Neural progenitor cell (in vitro differentiated cells): Measurements from ENCODE around the gene TM9SF3. TPM values are rescaled to one million over a fixed set of nuclear protein-coding genes. Genes with fewer than 3 reads are reported as not detected.

Experiments
- DNase-seq: peaks from one replicate; pipeline ENCODE4 v3.0.0-alpha.2; 2016; ENCODE audit warnings: low spot score
- H2AFZ ChIP-seq: fragments of 200-600 bp; sonication (generic); replicated peaks from 2 replicates; pipeline ENCODE4 v1.6.1; 2016; ENCODE audit warnings: antibody characterized with exemption
- H3F3A ChIP-seq: fragments of 200-600 bp; sonication (generic); 2 replicates; pipeline ENCODE4 v1.6.1; 2016; ENCODE audit warnings: antibody characterized with exemption, low read depth
- H3K27ac ChIP-seq: fragments of 200-600 bp; sonication (generic); 2 replicates; pipeline ENCODE4 v1.5.1; 2016; ENCODE audit warnings: mild to moderate bottlenecking
- H3K27me3 ChIP-seq: fragments of 200-600 bp; sonication (generic); 2 replicates; pipeline ENCODE4 v1.6.1; 2016; ENCODE audit warnings: mild to moderate bottlenecking, moderate library complexity
- H3K36me3 ChIP-seq: fragments of 200-600 bp; sonication (generic); 2 replicates; pipeline ENCODE4 v1.5.1; 2016
- H3K4me1 ChIP-seq: fragments of 200-600 bp; sonication (generic); 2 replicates; pipeline ENCODE4 v1.6.1; 2016; ENCODE audit warnings: mixed run types
- H3K4me2 ChIP-seq: fragments of 200-600 bp; sonication (generic); 2 replicates; pipeline ENCODE4 v1.6.1; 2016
- H3K4me3 ChIP-seq: fragments of 200-600 bp; sonication (generic); 2 replicates; pipeline ENCODE4 v1.5.1; 2016
- H3K79me2 ChIP-seq: fragments of 200-600 bp; sonication (generic); 2 replicates; pipeline ENCODE4 v1.6.1; 2016; ENCODE audit warnings: low read depth
- H3K9ac ChIP-seq: fragments of 200-600 bp; sonication (generic); 2 replicates; pipeline ENCODE4 v1.6.1; 2016
- H3K9me3 ChIP-seq: fragments of 200-600 bp; sonication (generic); 2 replicates; pipeline ENCODE4 v1.5.1; 2016; ENCODE audit warnings: low read depth
- H4K20me1 ChIP-seq: fragments of 200-600 bp; sonication (generic); 2 replicates; pipeline ENCODE4 v1.6.1; 2016; ENCODE audit warnings: low read depth
- H3K27ac Mint-ChIP-seq: 3 replicates; pipeline ENCODE4 v1.8.0; 2021; ENCODE audit warnings: mixed read lengths
- H3K27me3 Mint-ChIP-seq: 2 replicates; pipeline ENCODE4 v1.8.0; 2022; ENCODE audit warnings: low read depth, mild to moderate bottlenecking, inconsistent platforms, moderate library complexity, mixed read lengths; ENCODE audit not compliant: insufficient read depth
- H3K36me3 Mint-ChIP-seq: 3 replicates; pipeline ENCODE4 v1.8.0; 2021; ENCODE audit warnings: mixed read lengths
- H3K4me1 Mint-ChIP-seq: 3 replicates; pipeline ENCODE4 v1.8.0; 2021; ENCODE audit warnings: mixed read lengths
- H3K4me3 Mint-ChIP-seq: 3 replicates; pipeline ENCODE4 v1.8.0; 2021; ENCODE audit warnings: mild to moderate bottlenecking, moderate library complexity, mixed read lengths
- H3K9me3 Mint-ChIP-seq: 3 replicates; pipeline ENCODE4 v1.8.0; 2020; ENCODE audit warnings: mixed read lengths
- EZH2 ChIP-seq: fragments of 200-600 bp; sonication (generic); IDR thresholded peaks from 2 replicates; pipeline ENCODE4 v1.6.1; 2017; ENCODE audit warnings: antibody characterized with exemption, mild to moderate bottlenecking, moderate library complexity
- EZH2phosphoT487 ChIP-seq: fragments of 200-600 bp; sonication (generic); IDR thresholded peaks from 2 replicates; pipeline ENCODE4 v1.6.1; 2017; ENCODE audit warnings: antibody characterized with exemption
- total RNA-seq: library from RNA; depleted of rRNA; stranded (reverse); fragments of >200 nt; gene quantifications from 2 replicates; pipeline ENCODE4 v1.2.3, GENCODE V29; 2015; ENCODE audit warnings: low replicate concordance
- TF ChIP-seq, protein P1 (sequence below): fragments of 200-600 bp; sonication (generic); IDR thresholded peaks from 2 replicates; pipeline ENCODE4 v1.5.1; 2017; ENCODE audit warnings: antibody characterized with exemption, mild to moderate bottlenecking

TM9SF3 gene
- total RNA-seq, 1 donor from 2014 or later, result 122 TPM

DNA sequence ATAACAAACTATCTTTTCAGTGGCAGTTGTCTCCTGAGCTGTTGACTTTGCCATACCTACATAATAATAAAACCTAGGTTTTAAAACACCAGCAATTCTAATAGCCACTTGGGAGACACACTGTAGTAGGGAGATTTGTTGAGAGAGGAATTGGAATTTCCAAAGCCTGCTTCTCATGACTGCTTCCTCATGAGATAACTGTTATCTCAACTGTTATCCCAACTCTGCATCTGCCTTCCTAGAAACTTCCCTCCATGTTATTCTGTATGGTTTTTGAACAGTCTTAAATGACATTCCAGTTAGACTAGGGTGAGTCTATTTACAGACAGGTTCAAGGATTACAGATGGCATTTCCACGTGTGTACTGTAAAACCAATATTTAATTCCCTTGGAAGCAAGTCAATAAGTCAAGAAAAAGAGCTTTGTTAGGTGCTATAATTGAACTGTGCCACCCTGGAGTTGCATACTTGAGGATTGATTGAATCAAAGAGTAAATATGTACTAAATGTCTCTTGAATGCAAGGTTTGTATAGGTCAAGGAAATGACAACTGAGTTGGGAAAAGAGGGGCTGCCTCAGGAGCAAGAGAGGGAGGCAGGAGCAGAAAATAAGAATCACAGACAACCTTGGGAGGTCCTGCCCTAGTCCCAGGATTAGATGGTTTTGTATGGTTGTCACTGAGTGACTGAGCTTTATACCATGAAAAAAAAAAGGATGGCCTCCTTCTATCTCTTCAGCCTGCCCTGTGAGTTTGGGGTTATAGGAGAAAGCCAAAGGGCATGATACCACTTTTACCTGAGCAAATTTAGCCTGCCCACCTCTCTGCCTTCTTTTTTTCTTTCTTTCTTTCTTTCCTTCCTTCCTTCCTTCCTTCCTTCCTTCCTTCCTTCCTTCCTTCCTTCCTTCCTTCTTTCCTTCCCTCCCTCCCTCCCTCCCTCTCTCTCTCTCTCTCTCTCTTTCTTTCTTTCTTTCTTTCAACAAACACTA, 9.9 kb upstream of the TM9SF3 start:
- Mint-ChIP-seq H3K27me3 (no peaks in the 10 kb centered on the region), H3K4me3 (no peak overlapping the region), H3K27ac (no peak overlapping the region), H3K9me3 (no peaks in the 10 kb centered on the region), H3K4me1 (no peaks in the 10 kb centered on the region), H3K36me3 (no peaks in the 10 kb centered on the region)
- H3K27ac ChIP-seq, result no peak overlapping the region
- no peaks in the 10 kb centered on the region for H3K79me2 ChIP-seq
- H3K27me3 ChIP-seq, result no peaks in the 10 kb centered on the region
- no peaks in the 10 kb centered on the region for H3K4me1 ChIP-seq
- no peak for DNase-seq
- H2AFZ ChIP-seq, result no peak overlapping the region
- H3K36me3 ChIP-seq, result no peaks in the 10 kb centered on the region
- H3K4me2 ChIP-seq, result no peak overlapping the region
- TF ChIP-seq EZH2 (no peak), EZH2phosphoT487 (no peak)
- TF ChIP-seq, protein P1, sequence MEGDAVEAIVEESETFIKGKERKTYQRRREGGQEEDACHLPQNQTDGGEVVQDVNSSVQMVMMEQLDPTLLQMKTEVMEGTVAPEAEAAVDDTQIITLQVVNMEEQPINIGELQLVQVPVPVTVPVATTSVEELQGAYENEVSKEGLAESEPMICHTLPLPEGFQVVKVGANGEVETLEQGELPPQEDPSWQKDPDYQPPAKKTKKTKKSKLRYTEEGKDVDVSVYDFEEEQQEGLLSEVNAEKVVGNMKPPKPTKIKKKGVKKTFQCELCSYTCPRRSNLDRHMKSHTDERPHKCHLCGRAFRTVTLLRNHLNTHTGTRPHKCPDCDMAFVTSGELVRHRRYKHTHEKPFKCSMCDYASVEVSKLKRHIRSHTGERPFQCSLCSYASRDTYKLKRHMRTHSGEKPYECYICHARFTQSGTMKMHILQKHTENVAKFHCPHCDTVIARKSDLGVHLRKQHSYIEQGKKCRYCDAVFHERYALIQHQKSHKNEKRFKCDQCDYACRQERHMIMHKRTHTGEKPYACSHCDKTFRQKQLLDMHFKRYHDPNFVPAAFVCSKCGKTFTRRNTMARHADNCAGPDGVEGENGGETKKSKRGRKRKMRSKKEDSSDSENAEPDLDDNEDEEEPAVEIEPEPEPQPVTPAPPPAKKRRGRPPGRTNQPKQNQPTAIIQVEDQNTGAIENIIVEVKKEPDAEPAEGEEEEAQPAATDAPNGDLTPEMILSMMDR, result no peak
- H3K4me3 ChIP-seq, result no peak overlapping the region
- H3K9ac ChIP-seq, result no peak overlapping the region
- no peaks in the 10 kb centered on the region for H3K9me3 ChIP-seq
- no peaks in the 10 kb centered on the region for H3F3A ChIP-seq
- H4K20me1 ChIP-seq, result no peaks in the 10 kb centered on the region

DNA sequence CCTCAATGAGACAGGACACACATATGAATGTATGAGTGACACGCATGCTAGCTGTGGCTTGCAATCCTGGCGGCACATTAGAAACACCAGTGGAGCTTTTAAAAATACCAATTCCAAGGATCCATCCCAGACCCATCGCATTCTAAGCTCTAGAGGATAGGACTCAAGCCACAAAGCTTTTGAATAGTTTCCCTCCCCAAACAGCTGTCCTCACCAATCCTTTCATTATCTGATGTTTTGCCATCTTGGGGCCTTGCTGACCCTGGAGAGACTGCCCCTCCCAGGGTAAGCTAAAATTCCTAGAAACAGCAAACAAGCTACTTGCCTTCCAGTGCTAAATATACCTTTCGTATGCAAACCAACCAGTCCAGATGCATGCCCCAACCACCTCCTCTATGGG, 8.9 kb upstream of the TM9SF3 start:
- no peak overlapping the region for H3K27ac ChIP-seq
- H4K20me1 ChIP-seq, result no peaks in the 10 kb centered on the region
- no peak for DNase-seq
- H3K9ac ChIP-seq, result no peak overlapping the region
- no peaks in the 10 kb centered on the region for H3K79me2 ChIP-seq
- no peak overlapping the region for H3K4me3 Mint-ChIP-seq
- H3K4me1 ChIP-seq, result no peaks in the 10 kb centered on the region
- no peak overlapping the region for H3K27ac Mint-ChIP-seq
- no peaks in the 10 kb centered on the region for H3K36me3 ChIP-seq
- no peaks in the 10 kb centered on the region for H3K9me3 ChIP-seq
- TF ChIP-seq EZH2 (no peak), EZH2phosphoT487 (no peak)
- TF ChIP-seq, protein P1, result no peak
- no peak overlapping the region for H3K4me3 ChIP-seq
- H3K4me1 Mint-ChIP-seq, result no peaks in the 10 kb centered on the region
- no peaks in the 10 kb centered on the region for H3K27me3 Mint-ChIP-seq
- no peaks in the 10 kb centered on the region for H3K27me3 ChIP-seq
- no peak overlapping the region for H3K4me2 ChIP-seq
- no peak overlapping the region for H2AFZ ChIP-seq
- H3K36me3 Mint-ChIP-seq, result no peaks in the 10 kb centered on the region
- H3K9me3 Mint-ChIP-seq, result no peaks in the 10 kb centered on the region
- H3F3A ChIP-seq, result no peaks in the 10 kb centered on the region

DNA sequence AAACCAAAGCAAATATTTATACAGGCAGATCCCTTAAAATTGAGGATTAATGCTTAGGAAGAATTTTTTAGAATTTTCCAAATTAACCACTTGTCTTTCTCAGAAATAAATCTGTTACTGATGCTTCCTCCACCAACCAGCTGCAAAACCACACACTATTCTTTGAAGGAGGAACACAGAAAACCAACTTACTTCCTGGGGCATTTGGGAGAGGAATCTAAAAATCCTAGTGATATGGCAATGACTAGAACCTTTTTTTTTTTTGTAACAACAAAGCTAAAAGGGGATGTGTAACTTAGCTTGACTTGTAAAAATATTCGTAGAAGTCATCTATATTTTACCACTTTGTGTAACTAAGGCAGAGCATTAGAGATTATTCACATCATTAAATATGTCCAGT, 5.1 kb upstream of the TM9SF3 start:
- Histone ChIP-seq H3K4me3 (no peak overlapping the region), H3K9me3 (no peaks in the 10 kb centered on the region), H2AFZ (no peak overlapping the region), H3F3A (peaks cover 10% of the 10 kb centered on the region), H3K9ac (no peak overlapping the region), H3K4me1 (peaks cover 8% of the 10 kb centered on the region), H3K4me2 (no peak overlapping the region), H3K36me3 (no peaks in the 10 kb centered on the region), H3K27me3 (no peaks in the 10 kb centered on the region), H3K79me2 (peaks cover 7% of the 10 kb centered on the region), H3K27ac (no peak overlapping the region), H4K20me1 (no peaks in the 10 kb centered on the region)
- H3K4me1 Mint-ChIP-seq, result no peaks in the 10 kb centered on the region
- H3K4me3 Mint-ChIP-seq, result no peak overlapping the region
- TF ChIP-seq EZH2 (no peak), EZH2phosphoT487 (no peak)
- TF ChIP-seq, protein P1, result no peak
- no peaks in the 10 kb centered on the region for H3K27me3 Mint-ChIP-seq
- DNase-seq, result no peak
- H3K27ac Mint-ChIP-seq, result no peak overlapping the region
- H3K9me3 Mint-ChIP-seq, result no peaks in the 10 kb centered on the region
- H3K36me3 Mint-ChIP-seq, result no peaks in the 10 kb centered on the region
